Astrocyte (in vitro differentiated cells and primary cell): ENCODE results near the gene ASIC4. TPM values are rescaled to one million over a fixed set of nuclear protein-coding genes. Genes with fewer than 3 reads are reported as not detected.

Experiments used
- DNase-seq: peaks from one replicate; pipeline ENCODE4 v3.0.0-alpha.2; 2010; ENCODE audit warnings: low read depth
- FAIRE-seq: peaks from 2 replicates; lab custom pipeline; 2011; peaks lifted over from hg19 to GRCh38; lab: Jason Lieb, UNC
- H2AFZ ChIP-seq: 2 replicates; pipeline ENCODE4 v1.6.0; 2012; ENCODE audit warnings: low read depth, low read length, inconsistent platforms
- H3K27ac ChIP-seq: 2 replicates; pipeline ENCODE4 v1.5.1; 2011; ENCODE audit warnings: low read depth, low read length, inconsistent platforms
- H3K27me3 ChIP-seq: 2 replicates; pipeline ENCODE4 v1.6.0; 2011; ENCODE audit warnings: low read length, inconsistent platforms; ENCODE audit not compliant: insufficient read depth
- H3K36me3 ChIP-seq: 2 replicates; pipeline ENCODE4 v1.5.1; 2011; ENCODE audit warnings: low read length, inconsistent platforms; ENCODE audit not compliant: insufficient read depth
- H3K4me1 ChIP-seq: 2 replicates; pipeline ENCODE4 v1.5.1; 2011; ENCODE audit warnings: low read length, inconsistent platforms; ENCODE audit not compliant: insufficient read depth
- H3K4me2 ChIP-seq: 2 replicates; pipeline ENCODE4 v1.6.0; 2012; ENCODE audit warnings: low read length, inconsistent platforms
- H3K4me3 ChIP-seq: 2 replicates; pipeline ENCODE4 v1.5.1; 2011; ENCODE audit warnings: low read depth, mild to moderate bottlenecking, low read length, inconsistent platforms; ENCODE audit not compliant: insufficient read depth
- H3K79me2 ChIP-seq: 2 replicates; pipeline ENCODE4 v1.6.0; 2012; ENCODE audit warnings: mild to moderate bottlenecking, low read length, inconsistent platforms; ENCODE audit not compliant: insufficient read depth
- H3K9ac ChIP-seq: 2 replicates; pipeline ENCODE4 v1.6.0; 2012; ENCODE audit warnings: mild to moderate bottlenecking, low read length, inconsistent platforms
- H3K9me3 ChIP-seq: 2 replicates; pipeline ENCODE4 v1.5.1; 2012; ENCODE audit warnings: low read depth, mild to moderate bottlenecking, low read length, inconsistent platforms; ENCODE audit not compliant: insufficient read depth
- H4K20me1 ChIP-seq: 2 replicates; pipeline ENCODE4 v1.6.0; 2012; ENCODE audit warnings: low read length, inconsistent platforms; ENCODE audit not compliant: insufficient read depth
- H3K27ac Mint-ChIP-seq: one replicate; pipeline ENCODE4 v1.8.0; 2021; ENCODE audit warnings: mild to moderate bottlenecking, mixed read lengths; ENCODE audit not compliant: unreplicated experiment
- H3K27me3 Mint-ChIP-seq: one replicate; pipeline ENCODE4 v1.8.0; 2021; ENCODE audit warnings: low read depth, mixed read lengths; ENCODE audit not compliant: unreplicated experiment
- H3K36me3 Mint-ChIP-seq: one replicate; pipeline ENCODE4 v1.8.0; 2021; ENCODE audit warnings: low read depth, mixed read lengths; ENCODE audit not compliant: unreplicated experiment
- H3K4me1 Mint-ChIP-seq: one replicate; pipeline ENCODE4 v1.8.0; 2021; ENCODE audit warnings: low read depth, mixed read lengths; ENCODE audit not compliant: unreplicated experiment
- H3K4me3 Mint-ChIP-seq: one replicate; pipeline ENCODE4 v1.8.0; 2021; ENCODE audit warnings: mild to moderate bottlenecking, moderate library complexity, mixed read lengths; ENCODE audit not compliant: unreplicated experiment
- H3K9me3 Mint-ChIP-seq: one replicate; pipeline ENCODE4 v1.8.0; 2021; ENCODE audit warnings: mild to moderate bottlenecking, mixed read lengths; ENCODE audit not compliant: unreplicated experiment
- EZH2 ChIP-seq: IDR thresholded peaks from 2 replicates; pipeline ENCODE4 v1.6.1; 2012; ENCODE audit warnings: mild to moderate bottlenecking, low read length, inconsistent platforms; ENCODE audit not compliant: insufficient read depth
- total RNA-seq: library from RNA; stranded (reverse); gene quantifications from 2 replicates; pipeline ENCODE4 v1.2.1, GENCODE V29; 2021
- TF ChIP-seq, protein P1 (sequence below): IDR thresholded peaks from 2 replicates; pipeline ENCODE4 v1.5.1; 2011; ENCODE audit warnings: low read depth, mild to moderate bottlenecking, inconsistent platforms, low read length, moderate library complexity; ENCODE audit not compliant: insufficient read depth

ASIC4 gene
- total RNA-seq, 1 donor from 2014 or later: 0.39 TPM

DNA sequence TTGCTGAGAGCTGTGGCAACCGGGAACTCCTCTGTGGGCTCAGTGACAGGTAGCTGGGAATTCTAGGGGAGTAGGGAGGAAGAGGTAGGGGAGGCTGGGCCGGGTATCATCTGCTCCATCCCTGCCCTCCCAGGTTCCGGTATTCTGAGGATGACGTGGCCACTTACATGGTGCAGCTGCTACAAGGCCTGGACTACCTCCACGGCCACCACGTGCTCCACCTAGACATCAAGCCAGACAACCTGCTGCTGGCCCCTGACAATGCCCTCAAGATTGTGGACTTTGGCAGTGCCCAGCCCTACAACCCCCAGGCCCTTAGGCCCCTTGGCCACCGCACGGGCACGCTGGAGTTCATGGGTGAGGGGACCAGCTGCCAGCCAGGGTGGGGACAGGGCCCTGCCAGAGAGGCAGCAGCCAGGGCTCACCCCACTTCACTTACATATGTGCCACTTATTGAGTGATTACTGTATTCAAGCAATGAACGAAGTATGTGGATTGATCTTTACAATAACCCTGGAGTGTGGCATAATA, 23.6 kb upstream of the ASIC4 start:
- Histone ChIP-seq H3K27ac (no peak overlapping the region), H2AFZ (no peak overlapping the region), H3K9ac (no peak overlapping the region), H3K27me3 (no peaks in the 10 kb centered on the region), H3K36me3 (no peaks in the 10 kb centered on the region), H3K9me3 (no peaks in the 10 kb centered on the region), H4K20me1 (peaks cover 7% of the 10 kb centered on the region), H3K4me2 (no peak overlapping the region), H3K4me3 (no peak overlapping the region), H3K4me1 (peaks cover 2% of the 10 kb centered on the region), H3K79me2 (no peaks in the 10 kb centered on the region)
- no peak for TF ChIP-seq EZH2
- TF ChIP-seq, protein P1, sequence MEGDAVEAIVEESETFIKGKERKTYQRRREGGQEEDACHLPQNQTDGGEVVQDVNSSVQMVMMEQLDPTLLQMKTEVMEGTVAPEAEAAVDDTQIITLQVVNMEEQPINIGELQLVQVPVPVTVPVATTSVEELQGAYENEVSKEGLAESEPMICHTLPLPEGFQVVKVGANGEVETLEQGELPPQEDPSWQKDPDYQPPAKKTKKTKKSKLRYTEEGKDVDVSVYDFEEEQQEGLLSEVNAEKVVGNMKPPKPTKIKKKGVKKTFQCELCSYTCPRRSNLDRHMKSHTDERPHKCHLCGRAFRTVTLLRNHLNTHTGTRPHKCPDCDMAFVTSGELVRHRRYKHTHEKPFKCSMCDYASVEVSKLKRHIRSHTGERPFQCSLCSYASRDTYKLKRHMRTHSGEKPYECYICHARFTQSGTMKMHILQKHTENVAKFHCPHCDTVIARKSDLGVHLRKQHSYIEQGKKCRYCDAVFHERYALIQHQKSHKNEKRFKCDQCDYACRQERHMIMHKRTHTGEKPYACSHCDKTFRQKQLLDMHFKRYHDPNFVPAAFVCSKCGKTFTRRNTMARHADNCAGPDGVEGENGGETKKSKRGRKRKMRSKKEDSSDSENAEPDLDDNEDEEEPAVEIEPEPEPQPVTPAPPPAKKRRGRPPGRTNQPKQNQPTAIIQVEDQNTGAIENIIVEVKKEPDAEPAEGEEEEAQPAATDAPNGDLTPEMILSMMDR: no peak
- no peak overlapping the region for H3K27ac Mint-ChIP-seq
- H3K36me3 Mint-ChIP-seq: peaks cover 20% of the 10 kb centered on the region
- H3K27me3 Mint-ChIP-seq: peaks cover 46% of the 10 kb centered on the region
- FAIRE-seq: no peak
- no peaks in the 10 kb centered on the region for H3K9me3 Mint-ChIP-seq
- DNase-seq: no peak
- H3K4me1 Mint-ChIP-seq: no peaks in the 10 kb centered on the region
- H3K4me3 Mint-ChIP-seq: no peak overlapping the region

DNA sequence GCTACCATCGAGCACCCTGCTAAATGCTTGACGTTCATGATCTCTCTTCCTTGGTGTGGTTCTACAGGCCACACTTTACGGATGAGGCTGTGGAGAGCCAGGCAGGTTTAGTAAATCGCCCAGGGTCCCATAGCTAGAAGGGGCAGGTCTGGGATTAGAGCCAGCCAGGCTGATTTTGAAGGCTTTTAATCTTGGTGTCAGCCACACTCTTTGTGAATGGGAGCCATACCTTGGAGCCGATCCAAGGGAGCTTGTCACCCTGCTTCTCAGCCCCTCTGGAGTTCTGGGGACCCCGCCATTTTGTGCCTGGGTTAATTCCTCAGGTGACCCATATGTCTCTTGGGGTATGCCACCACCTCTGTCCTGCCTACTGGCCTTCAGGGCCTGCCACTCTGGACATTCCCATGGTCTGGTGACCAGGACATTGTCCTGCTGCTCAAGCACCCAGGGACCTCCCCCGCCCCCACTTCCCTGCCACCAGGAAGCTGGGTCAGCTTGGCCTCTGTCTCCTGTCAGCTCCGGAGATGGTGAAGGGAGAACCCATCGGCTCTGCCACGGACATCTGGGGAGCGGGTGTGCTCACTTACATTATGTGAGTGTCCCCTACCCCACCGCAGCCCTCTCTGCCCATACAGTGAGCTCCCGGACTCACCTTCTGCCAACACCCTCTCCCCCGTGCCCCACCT, 22.9 kb upstream of the ASIC4 start:
- Histone ChIP-seq H3K9me3 (no peaks in the 10 kb centered on the region), H3K9ac (no peak overlapping the region), H3K27ac (no peak overlapping the region), H3K4me1 (peaks cover 9% of the 10 kb centered on the region), H3K27me3 (peaks cover 6% of the 10 kb centered on the region), H2AFZ (no peak overlapping the region), H3K79me2 (no peaks in the 10 kb centered on the region), H3K4me3 (no peak overlapping the region), H4K20me1 (no peaks in the 10 kb centered on the region), H3K4me2 (no peak overlapping the region), H3K36me3 (no peaks in the 10 kb centered on the region)
- no peak for DNase-seq
- FAIRE-seq: no peak
- Mint-ChIP-seq H3K27ac (peak overlapping the region; percentile 58), H3K4me3 (no peak overlapping the region), H3K4me1 (no peaks in the 10 kb centered on the region), H3K36me3 (peaks cover 16% of the 10 kb centered on the region), H3K27me3 (peaks cover 42% of the 10 kb centered on the region), H3K9me3 (peaks cover under 1% of the 10 kb centered on the region)
- no peak for TF ChIP-seq EZH2
- TF ChIP-seq, protein P1: no peak

DNA sequence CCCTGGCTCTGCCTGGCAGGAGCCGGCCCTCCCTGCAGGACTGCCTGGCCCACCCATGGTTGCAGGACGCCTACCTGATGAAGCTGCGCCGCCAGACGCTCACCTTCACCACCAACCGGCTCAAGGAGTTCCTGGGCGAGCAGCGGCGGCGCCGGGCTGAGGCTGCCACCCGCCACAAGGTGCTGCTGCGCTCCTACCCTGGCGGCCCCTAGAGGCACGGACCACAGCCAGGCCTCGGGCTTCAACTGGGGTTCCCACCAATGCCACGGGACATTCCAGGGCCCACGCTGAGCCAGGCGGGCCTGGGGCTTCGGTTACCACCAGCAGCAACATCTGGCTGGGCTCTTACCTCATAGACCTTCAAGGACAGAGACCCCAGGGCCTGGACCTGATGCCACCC, 21.7 kb upstream of the ASIC4 start:
- FAIRE-seq: no peak
- Histone ChIP-seq H2AFZ (no peak overlapping the region), H3K4me3 (no peak overlapping the region), H3K36me3 (no peaks in the 10 kb centered on the region), H3K27me3 (peaks cover 15% of the 10 kb centered on the region), H3K9ac (no peak overlapping the region), H3K27ac (no peak overlapping the region), H4K20me1 (no peaks in the 10 kb centered on the region), H3K4me1 (peaks cover 18% of the 10 kb centered on the region), H3K4me2 (no peak overlapping the region), H3K9me3 (no peaks in the 10 kb centered on the region), H3K79me2 (no peaks in the 10 kb centered on the region)
- Mint-ChIP-seq H3K36me3 (peaks cover 12% of the 10 kb centered on the region), H3K27ac (no peak overlapping the region), H3K27me3 (peaks cover 38% of the 10 kb centered on the region), H3K4me1 (no peaks in the 10 kb centered on the region), H3K4me3 (no peak overlapping the region), H3K9me3 (peaks cover 2% of the 10 kb centered on the region)
- no peak for TF ChIP-seq EZH2
- TF ChIP-seq, protein P1: no peak
- DNase-seq: no peak
